GM12892 (cell line): ENCODE results near the gene PIGX.

Source experiments
- POLR2A ChIP-seq: IDR thresholded peaks from 2 replicates; pipeline ENCODE4 v1.6.1; 2011; ENCODE audit warnings: low read depth, low read length, control low read depth
- POLR2AphosphoS5 ChIP-seq: IDR thresholded peaks from 2 replicates; pipeline ENCODE4 v1.6.1; 2011; ENCODE audit warnings: low read depth, low read length, control low read depth
- TAF1 ChIP-seq: IDR thresholded peaks from 2 replicates; pipeline ENCODE4 v1.6.1; 2011; ENCODE audit warnings: low read depth, mild to moderate bottlenecking, control low read depth, low read length, borderline replicate concordance

DNA sequence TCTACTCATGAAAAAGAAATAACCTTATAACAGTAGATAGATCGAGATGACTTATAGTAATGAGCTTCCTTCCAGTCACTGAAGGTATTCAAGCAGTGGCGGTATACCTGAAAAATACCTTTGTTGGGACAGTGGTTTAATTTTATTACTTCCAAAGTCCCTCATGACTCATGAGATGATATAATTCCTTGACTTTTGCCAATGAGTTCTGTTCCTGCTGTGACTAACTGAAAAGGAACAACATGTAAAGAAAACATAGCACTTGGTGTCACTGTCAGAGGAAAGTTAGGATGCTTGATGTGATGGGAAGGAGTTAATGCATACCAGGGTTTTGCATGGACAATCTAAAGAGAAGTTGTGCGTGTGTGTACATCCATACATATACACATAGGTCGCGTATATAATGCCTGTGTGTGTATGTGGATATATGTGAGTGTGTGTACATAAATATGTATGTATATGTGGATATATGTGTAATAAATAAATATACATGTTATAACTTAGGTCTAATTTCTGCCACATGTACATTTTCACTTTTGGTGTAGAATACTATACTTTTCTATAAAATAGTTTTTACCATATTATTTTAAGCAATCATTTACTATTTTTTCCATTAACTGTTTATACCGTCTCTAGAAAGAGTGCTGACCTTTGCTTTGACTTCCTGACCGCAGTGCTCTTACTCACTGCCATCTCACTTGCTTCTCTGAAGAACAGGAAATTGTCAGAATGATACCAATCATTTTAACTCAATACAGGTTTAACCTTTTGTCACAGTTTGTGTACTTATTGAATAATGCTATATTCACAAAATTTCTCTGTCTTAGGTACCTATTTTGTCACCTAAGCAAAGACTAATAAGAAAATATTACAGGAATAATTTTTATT is 14.9 kb downstream of the PIGX start:
- TF ChIP-seq POLR2A (no peak), TAF1 (no peak), POLR2AphosphoS5 (no peak)
